Measurements from ENCODE around the gene FEM1B. TPM values are rescaled to one million over a fixed set of nuclear protein-coding genes. Genes with fewer than 3 reads are reported as not detected.
A peak's percentile ranks its signal among the peaks of the same experiment; 100 is the strongest.

FEM1B gene
- polyA plus RNA-seq, 2 of the 4 experiments (the other 2 are of a cell fraction) = 19.5 to 59.1 TPM

- no peak for TF ChIP-seq MAZ (IDR thresholded peaks at IDR 0.05; ENCODE audit: borderline replicate concordance, low read depth, low read length)
These were observed 4.7 kb upstream of the FEM1B start (continued) for GRCh38 chr15:68272721-68273271.

- peak overlapping the region in 1 of 2 experiments; percentile 87; a peak in 3 of 6 replicates for H3K27ac ChIP-seq
- FAIRE-seq (no peak), ATAC-seq (no peak), DNase-seq (ENCODE audit: low read depth in 1 of 2, low spot score in 1 of 2) (no peak)
- no peak overlapping the region for H3K4me3 ChIP-seq
- ChIA-PET POLR2A (interaction anchor here (0.6 to 1.4 kb wide), 2 partner anchors 10 to 15 kb away, joined by 3 to 4 read pairs; no protein-coding TSS in a partner anchor), CTCF (interaction anchor here (0.8 to 9.1 kb wide), 8 partner anchors 11 to 411 kb away, joined by 3 to 86 read pairs (median 5); no protein-coding TSS in a partner anchor)
- TF ChIP-seq ZSCAN20 (CRISPR knock-in tag; IDR thresholded peaks at IDR 0.05) = no peak
- peak; percentile 51 for TF ChIP-seq MAFK (IDR thresholded peaks at IDR 0.05; ENCODE audit: partially characterized antibody)
- 82% methylated on average over 5 of the region's 5 CpGs for WGBS (ENCODE audit: missing lambda C conversion rate)
- no peak overlapping the region for H3K4me2 ChIP-seq
- no peaks in the 10 kb centered on the region for H3K9me3 ChIP-seq
- H3K4me1 ChIP-seq = peaks cover 56% of the 10 kb centered on the region
These were observed 3.2 kb upstream of the FEM1B start for GRCh38 chr15:68274201-68274848.

GRCh38 chr15:68275165-68275746, 2.3 kb upstream of the FEM1B start:
- POLR2A ChIA-PET = interaction anchor here (4.0 kb wide), 1 partner anchor 18 kb away, joined by 34 read pairs; no protein-coding TSS in a partner anchor
- TF ChIP-seq EP300 (IDR thresholded peaks at IDR 0.05) (no peak), NPAS2 (CRISPR knock-in tag; IDR thresholded peaks at IDR 0.05; ENCODE audit: borderline replicate concordance) (no peak), EHF (CRISPR knock-in tag; IDR thresholded peaks at IDR 0.05) (no peak), RCOR1 (IDR thresholded peaks at IDR 0.05; ENCODE audit: low read depth, low read length) (no peak), MAZ (IDR thresholded peaks at IDR 0.05; ENCODE audit: borderline replicate concordance, low read depth, low read length) (no peak), HOXB5 (CRISPR knock-in tag; IDR thresholded peaks at IDR 0.05) (no peak), ZSCAN20 (CRISPR knock-in tag; IDR thresholded peaks at IDR 0.05) (no peak), ZC3H11A (IDR thresholded peaks at IDR 0.05) (no peak), NR3C1 (IDR thresholded peaks at IDR 0.05) (no peak)
- DNase-seq (ENCODE audit: low read depth in 1 of 2, low spot score in 1 of 2) = peak in 1 of 2 experiments; percentile 68

GRCh38 chr15:68276668-68277067, 877 bp upstream of the FEM1B start:
- DNase-seq (ENCODE audit: low read depth in 1 of 2, low spot score in 1 of 2) (no peak), FAIRE-seq (no peak), ATAC-seq (no peak)
- Histone ChIP-seq H3K4me2 (peak overlapping the region; percentile 89), H3K4me1 (peaks cover 68% of the 10 kb centered on the region), H3K4me3 (peak overlapping the region; percentile 69), H3K9me3 (no peaks in the 10 kb centered on the region), H3K27ac (peak overlapping the region; percentile 94 to 97)
- no peak for TF ChIP-seq MAFK (IDR thresholded peaks at IDR 0.05; ENCODE audit: partially characterized antibody)
- no peak for TF ChIP-seq JUN (IDR thresholded peaks at IDR 0.05)
- no peak for TF ChIP-seq EP300 (IDR thresholded peaks at IDR 0.05)
- TF ChIP-seq PHF8 (IDR thresholded peaks at IDR 0.05; ENCODE audit: borderline replicate concordance, low read depth) = no peak
- TF ChIP-seq EHMT2 (IDR thresholded peaks at IDR 0.05; ENCODE audit: low read depth) = no peak
- TF ChIP-seq NR3C1 (IDR thresholded peaks at IDR 0.05) = no peak
- no peak for TF ChIP-seq SREBF2 (IDR thresholded peaks at IDR 0.05)
- no peak for TF ChIP-seq TP53 (CRISPR knock-in tag; IDR thresholded peaks at IDR 0.05)
- POLR2A ChIA-PET = interaction anchor here (1.0 to 4.0 kb wide), 19 partner anchors 8 to 599 kb away, joined by 3 to 35 read pairs (median 10); partner anchors contain the start of gene CLN6
- WGBS (ENCODE audit: missing lambda C conversion rate) = 75% methylated on average over 3 of the region's 3 CpGs
- CTCF ChIA-PET = interaction anchor here (1.0 to 9.1 kb wide), 7 partner anchors 12 to 30 kb away, joined by 3 to 86 read pairs (median 10); no protein-coding TSS in a partner anchor

More at GRCh38 chr15:68275165-68275746, 2.3 kb upstream of the FEM1B start:
- H3K27ac ChIP-seq = peak overlapping the region in 1 of 2 experiments; percentile 28; a peak in 2 of 6 replicates
- peak overlapping the region; percentile 10; the same call in 1 of the 3 replicates for H3K4me2 ChIP-seq
- FAIRE-seq (no peak), ATAC-seq (no peak)
- 38% methylated on average over 3 of the region's 3 CpGs for WGBS (ENCODE audit: missing lambda C conversion rate)
- no peak overlapping the region for H3K4me3 ChIP-seq
- H3K9me3 ChIP-seq = no peaks in the 10 kb centered on the region
- peaks cover 66% of the 10 kb centered on the region for H3K4me1 ChIP-seq
- CTCF ChIA-PET = interaction anchor here (0.6 to 9.1 kb wide), 8 partner anchors 8 to 412 kb away, joined by 4 to 86 read pairs (median 5); no protein-coding TSS in a partner anchor
